Measurements from ENCODE around the gene XNDC1N.

The XNDC1N gene

GRCh38 chr11:71971680-71972079 lies 43.3 kb upstream of the XNDC1N start:
- no peak for TF ChIP-seq CTCF (IDR thresholded peaks at IDR 0.05)
- Histone ChIP-seq H3K4me1 (peaks cover 10% of the 10 kb centered on the region), H3K9me3 (ENCODE audit: control insufficient read depth, low read length) (no peaks in the 10 kb centered on the region), H3K27ac (no peak overlapping the region), H3K9ac (no peak overlapping the region), H3K27me3 (ENCODE audit: control insufficient read depth, insufficient read depth, low read length) (no peaks in the 10 kb centered on the region), H3K36me3 (ENCODE audit: control insufficient read depth, insufficient read depth, low read length) (no peaks in the 10 kb centered on the region), H3K4me3 (ENCODE audit: low read depth, low read length) (no peak overlapping the region), H3K79me2 (peaks cover 8% of the 10 kb centered on the region), H2AFZ (no peak overlapping the region), H3K4me2 (ENCODE audit: low read length) (no peak overlapping the region)

- no peak overlapping the region for H2AFZ ChIP-seq
- no peaks in the 10 kb centered on the region for H3K4me1 ChIP-seq
- H3K9me3 ChIP-seq (ENCODE audit: control insufficient read depth, low read length), result no peaks in the 10 kb centered on the region
- H3K27ac ChIP-seq, result no peak overlapping the region
- no peak overlapping the region for H3K4me2 ChIP-seq (ENCODE audit: low read length)
- H3K9ac ChIP-seq, result no peak overlapping the region
- no peak for TF ChIP-seq CTCF (IDR thresholded peaks at IDR 0.05)
- H3K4me3 ChIP-seq (ENCODE audit: low read depth, low read length), result no peak overlapping the region
- peaks cover 8% of the 10 kb centered on the region for H3K79me2 ChIP-seq
- no peaks in the 10 kb centered on the region for H3K36me3 ChIP-seq (ENCODE audit: control insufficient read depth, insufficient read depth, low read length)
- no peaks in the 10 kb centered on the region for H3K27me3 ChIP-seq (ENCODE audit: control insufficient read depth, insufficient read depth, low read length)
Measured at GRCh38 chr11:71964641-71965040, 36.2 kb upstream of the XNDC1N start.

DNA sequence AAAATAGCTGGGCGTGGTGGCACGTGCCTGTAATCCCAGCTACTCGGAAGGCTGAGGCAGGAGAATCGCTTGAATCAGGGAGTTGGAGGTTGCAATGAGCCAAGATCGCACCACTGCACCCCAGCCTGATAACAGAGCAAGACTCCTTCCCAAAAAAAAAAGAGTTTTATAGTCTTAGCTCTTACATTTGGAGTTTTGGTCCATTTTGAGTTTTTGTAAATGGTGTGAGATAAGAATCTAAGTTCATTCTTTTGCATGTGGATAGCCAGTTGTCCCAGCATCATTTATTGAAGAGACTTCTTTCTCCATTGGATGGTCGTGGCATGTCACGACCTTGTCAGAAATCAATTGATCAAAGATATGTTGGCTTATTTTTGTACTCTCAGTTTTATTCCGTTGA lies 35.1 kb upstream of the XNDC1N start:
- Histone ChIP-seq H3K36me3 (ENCODE audit: control insufficient read depth, insufficient read depth, low read length) (no peaks in the 10 kb centered on the region), H3K27ac (no peak overlapping the region), H3K4me2 (ENCODE audit: low read length) (no peak overlapping the region)

GRCh38 chr11:71962428-71963038 lies 34.1 kb upstream of the XNDC1N start:
- Histone ChIP-seq H3K4me2 (ENCODE audit: low read length) (no peak overlapping the region), H3K27me3 (ENCODE audit: control insufficient read depth, insufficient read depth, low read length) (no peaks in the 10 kb centered on the region), H3K9me3 (ENCODE audit: control insufficient read depth, low read length) (no peaks in the 10 kb centered on the region), H3K9ac (no peak overlapping the region), H3K36me3 (ENCODE audit: control insufficient read depth, insufficient read depth, low read length) (no peaks in the 10 kb centered on the region), H3K79me2 (no peaks in the 10 kb centered on the region), H3K4me1 (no peaks in the 10 kb centered on the region), H2AFZ (no peak overlapping the region), H3K4me3 (ENCODE audit: low read depth, low read length) (no peak overlapping the region), H3K27ac (no peak overlapping the region)
- no peak for TF ChIP-seq CTCF (IDR thresholded peaks at IDR 0.05)

More for the DNA sequence above, 35.1 kb upstream of the XNDC1N start:
- Histone ChIP-seq H3K9ac (no peak overlapping the region), H3K4me1 (no peaks in the 10 kb centered on the region), H3K27me3 (ENCODE audit: control insufficient read depth, insufficient read depth, low read length) (no peaks in the 10 kb centered on the region), H2AFZ (no peak overlapping the region), H3K4me3 (ENCODE audit: low read depth, low read length) (no peak overlapping the region), H3K9me3 (ENCODE audit: control insufficient read depth, low read length) (no peaks in the 10 kb centered on the region), H3K79me2 (peaks cover 4% of the 10 kb centered on the region)
- no peak for TF ChIP-seq CTCF (IDR thresholded peaks at IDR 0.05)

- H3K9me3 ChIP-seq (ENCODE audit: control insufficient read depth, low read length), result no peaks in the 10 kb centered on the region
- H3K9ac ChIP-seq, result no peak overlapping the region
- no peaks in the 10 kb centered on the region for H3K4me1 ChIP-seq
- H3K27ac ChIP-seq, result no peak overlapping the region
- peaks cover 7% of the 10 kb centered on the region for H3K79me2 ChIP-seq
- no peak overlapping the region for H2AFZ ChIP-seq
- H3K4me2 ChIP-seq (ENCODE audit: low read length), result no peak overlapping the region
- no peaks in the 10 kb centered on the region for H3K36me3 ChIP-seq (ENCODE audit: control insufficient read depth, insufficient read depth, low read length)
- TF ChIP-seq CTCF (IDR thresholded peaks at IDR 0.05), result no peak
- no peaks in the 10 kb centered on the region for H3K27me3 ChIP-seq (ENCODE audit: control insufficient read depth, insufficient read depth, low read length)
- no peak overlapping the region for H3K4me3 ChIP-seq (ENCODE audit: low read depth, low read length)
Measured at GRCh38 chr11:71955898-71956456, 27.6 kb upstream of the XNDC1N start.
